Bronchial epithelial cell (primary cell): ENCODE results near the gene LZTR1. TPM values are rescaled to one million over a fixed set of nuclear protein-coding genes. Genes with fewer than 3 reads are reported as not detected.

Source experiments
- DNase-seq: peaks from one replicate; pipeline ENCODE4 v3.0.0-alpha.2; 2010; ENCODE audit warnings: low read depth
- FAIRE-seq: peaks from 2 replicates; lab custom pipeline; 2011; peaks lifted over from hg19 to GRCh38; lab: Jason Lieb, UNC
- H3K27me3 ChIP-seq: 2 replicates; pipeline ENCODE4 v1.5.1; 2011; ENCODE audit warnings: low read length; ENCODE audit not compliant: control insufficient read depth, insufficient read depth
- H3K36me3 ChIP-seq: 2 replicates; pipeline ENCODE4 v1.5.1; 2011; ENCODE audit warnings: low read length; ENCODE audit not compliant: control insufficient read depth, insufficient read depth
- H3K4me3 ChIP-seq: 2 replicates; pipeline ENCODE4 v1.5.1; 2011; ENCODE audit warnings: mild to moderate bottlenecking, low read depth, low read length, control low read depth
- total RNA-seq: library from RNA; depleted of rRNA; stranded (reverse); fragments of >200 nt; gene quantifications from 2 replicates; pipeline ENCODE4 v1.2.1, GENCODE V29; 2014
- TF ChIP-seq, protein P1 (sequence below): IDR thresholded peaks from 2 replicates; pipeline ENCODE4 v1.5.1; 2011; ENCODE audit warnings: mild to moderate bottlenecking, moderate library complexity, low read length, control low read depth, inconsistent platforms; ENCODE audit not compliant: insufficient read depth, severe bottlenecking

Gene LZTR1
- total RNA-seq, 1 donor from 2014 or later = 14.7 TPM

DNA sequence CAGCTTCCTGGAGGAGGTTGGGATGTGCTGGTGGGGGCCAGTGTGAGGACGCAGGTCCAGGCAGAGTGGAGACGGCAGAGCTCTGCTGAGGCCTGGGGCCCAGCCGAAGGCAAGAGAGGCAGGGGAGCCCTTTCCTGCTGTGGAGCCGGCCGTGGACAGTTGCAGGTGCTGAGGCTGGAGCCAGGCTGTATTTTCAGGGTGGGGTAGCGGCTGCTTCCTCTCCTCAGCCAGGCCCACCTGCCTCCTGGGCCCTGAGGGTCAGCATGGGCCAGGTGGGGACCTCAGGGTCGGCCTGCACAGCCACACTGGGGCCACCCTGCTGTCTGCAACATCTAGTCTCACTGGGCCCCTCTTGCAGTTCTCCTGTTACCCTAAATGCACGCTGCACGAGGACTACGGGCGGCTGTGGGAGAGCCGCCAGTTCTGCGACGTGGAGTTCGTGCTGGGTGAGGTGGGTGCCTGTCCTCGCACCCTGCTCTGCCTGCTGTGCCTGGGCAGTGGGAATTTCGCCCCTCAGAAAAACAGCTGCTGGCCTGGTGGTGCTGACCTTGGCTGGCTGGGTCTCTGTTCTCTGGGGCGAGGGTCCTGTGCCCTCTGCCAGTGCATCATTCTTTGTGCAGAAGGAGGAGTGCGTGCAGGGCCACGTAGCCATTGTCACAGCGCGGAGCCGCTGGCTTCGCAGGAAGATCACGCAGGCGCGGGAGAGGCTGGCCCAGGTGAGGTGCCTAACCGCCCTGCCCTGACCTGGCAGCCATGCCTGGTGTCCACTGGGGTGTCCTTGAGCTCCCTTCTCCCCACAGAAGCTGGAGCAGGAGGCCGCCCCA lies 11.4 kb downstream of the LZTR1 start:
- no peaks in the 10 kb centered on the region for H3K27me3 ChIP-seq
- TF ChIP-seq, protein P1, sequence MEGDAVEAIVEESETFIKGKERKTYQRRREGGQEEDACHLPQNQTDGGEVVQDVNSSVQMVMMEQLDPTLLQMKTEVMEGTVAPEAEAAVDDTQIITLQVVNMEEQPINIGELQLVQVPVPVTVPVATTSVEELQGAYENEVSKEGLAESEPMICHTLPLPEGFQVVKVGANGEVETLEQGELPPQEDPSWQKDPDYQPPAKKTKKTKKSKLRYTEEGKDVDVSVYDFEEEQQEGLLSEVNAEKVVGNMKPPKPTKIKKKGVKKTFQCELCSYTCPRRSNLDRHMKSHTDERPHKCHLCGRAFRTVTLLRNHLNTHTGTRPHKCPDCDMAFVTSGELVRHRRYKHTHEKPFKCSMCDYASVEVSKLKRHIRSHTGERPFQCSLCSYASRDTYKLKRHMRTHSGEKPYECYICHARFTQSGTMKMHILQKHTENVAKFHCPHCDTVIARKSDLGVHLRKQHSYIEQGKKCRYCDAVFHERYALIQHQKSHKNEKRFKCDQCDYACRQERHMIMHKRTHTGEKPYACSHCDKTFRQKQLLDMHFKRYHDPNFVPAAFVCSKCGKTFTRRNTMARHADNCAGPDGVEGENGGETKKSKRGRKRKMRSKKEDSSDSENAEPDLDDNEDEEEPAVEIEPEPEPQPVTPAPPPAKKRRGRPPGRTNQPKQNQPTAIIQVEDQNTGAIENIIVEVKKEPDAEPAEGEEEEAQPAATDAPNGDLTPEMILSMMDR = no peak
- FAIRE-seq (no peak), DNase-seq (no peak)
- H3K4me3 ChIP-seq = no peak overlapping the region
- H3K36me3 ChIP-seq = peaks cover 45% of the 10 kb centered on the region

DNA sequence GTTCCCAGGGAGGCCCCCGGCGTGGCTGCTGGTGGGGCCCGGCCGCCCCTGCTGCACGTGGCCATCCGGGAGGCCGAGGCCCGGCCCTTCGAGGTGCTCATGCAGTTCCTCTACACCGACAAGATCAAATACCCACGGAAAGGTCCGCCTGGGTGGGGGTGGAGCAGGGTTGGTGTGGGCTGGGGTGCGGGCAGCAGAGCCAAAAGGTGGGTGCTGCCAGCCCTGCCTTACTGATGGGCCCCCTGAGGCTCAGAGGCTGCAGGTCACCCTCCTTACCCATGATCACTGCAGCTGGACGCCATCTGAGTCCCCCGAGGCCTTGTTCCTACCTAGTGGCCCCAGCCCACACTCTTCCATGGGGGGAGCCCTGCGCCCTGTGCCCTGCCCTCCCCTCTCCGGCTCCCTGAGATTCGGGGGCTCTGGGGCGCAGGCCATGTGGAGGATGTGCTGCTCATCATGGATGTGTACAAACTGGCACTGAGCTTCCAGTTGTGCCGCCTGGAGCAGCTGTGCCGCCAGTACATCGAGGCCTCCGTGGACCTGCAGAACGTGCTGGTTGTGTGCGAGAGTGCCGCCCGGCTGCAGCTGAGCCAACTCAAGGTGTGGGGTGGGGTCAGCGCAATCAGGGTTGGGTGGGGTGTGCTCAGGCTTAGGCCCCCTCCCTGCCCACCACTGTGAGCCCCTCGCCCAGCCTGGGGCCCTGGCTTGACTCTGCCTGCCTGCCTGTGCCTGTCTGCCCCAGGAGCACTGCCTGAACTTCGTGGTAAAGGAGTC lies 12.2 kb downstream of the LZTR1 start:
- DNase-seq (no peak), FAIRE-seq (no peak)
- TF ChIP-seq, protein P1 = no peak
- H3K4me3 ChIP-seq = no peak overlapping the region
- peaks cover 43% of the 10 kb centered on the region for H3K36me3 ChIP-seq
- no peaks in the 10 kb centered on the region for H3K27me3 ChIP-seq

DNA sequence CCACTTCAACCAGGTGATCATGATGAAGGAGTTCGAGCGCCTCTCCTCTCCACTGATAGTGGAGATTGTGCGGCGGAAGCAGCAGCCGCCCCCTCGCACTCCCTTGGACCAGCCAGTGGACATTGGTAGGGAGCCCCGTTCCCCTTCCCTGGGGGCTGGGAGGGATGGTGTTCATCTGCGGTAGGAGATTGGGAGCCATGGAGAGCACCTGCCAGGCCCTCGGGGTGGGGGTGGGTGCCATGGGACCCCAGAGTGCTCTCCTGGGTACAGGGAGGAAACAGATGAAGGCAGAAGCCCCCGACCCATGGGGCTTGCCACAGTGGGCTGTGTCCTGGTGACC lies 12.8 kb downstream of the LZTR1 start:
- no peak for FAIRE-seq
- TF ChIP-seq, protein P1 = no peak
- DNase-seq = no peak
- Histone ChIP-seq H3K4me3 (no peak overlapping the region), H3K36me3 (peaks cover 46% of the 10 kb centered on the region), H3K27me3 (no peaks in the 10 kb centered on the region)

DNA sequence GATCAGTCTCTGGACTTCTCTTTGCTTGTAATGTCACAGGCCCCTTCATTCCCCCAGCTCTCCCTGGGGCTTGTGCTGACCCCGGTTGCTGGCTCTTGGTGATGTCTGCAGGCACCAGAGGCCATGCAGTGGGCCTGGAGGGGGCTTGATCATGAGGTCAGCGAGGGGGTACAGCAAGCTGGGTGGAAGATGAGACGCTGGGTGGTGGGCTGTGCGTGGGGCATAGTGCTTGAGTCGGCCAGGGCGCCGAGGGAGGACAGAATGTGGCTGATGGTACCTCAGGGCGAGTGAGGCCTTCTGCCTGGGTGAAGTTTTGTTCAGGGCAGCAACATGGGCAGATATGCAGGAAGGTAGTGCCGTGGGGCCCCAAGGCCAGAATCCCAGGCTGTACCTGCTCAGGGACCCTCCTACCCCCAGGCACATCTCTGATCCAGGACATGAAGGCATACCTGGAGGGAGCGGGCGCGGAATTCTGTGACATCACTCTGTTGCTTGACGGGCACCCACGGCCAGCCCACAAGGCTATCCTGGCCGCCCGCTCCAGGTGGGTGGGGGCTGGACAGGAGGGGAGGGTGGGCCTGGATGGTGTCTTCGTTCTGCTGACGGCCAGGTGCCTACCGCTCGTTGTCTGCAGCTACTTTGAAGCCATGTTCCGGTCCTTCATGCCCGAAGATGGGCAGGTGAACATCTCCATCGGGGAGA lies 13.4 kb downstream of the LZTR1 start:
- DNase-seq (no peak), FAIRE-seq (no peak)
- TF ChIP-seq, protein P1 = no peak
- Histone ChIP-seq H3K4me3 (no peak overlapping the region), H3K36me3 (peaks cover 46% of the 10 kb centered on the region), H3K27me3 (no peaks in the 10 kb centered on the region)

DNA sequence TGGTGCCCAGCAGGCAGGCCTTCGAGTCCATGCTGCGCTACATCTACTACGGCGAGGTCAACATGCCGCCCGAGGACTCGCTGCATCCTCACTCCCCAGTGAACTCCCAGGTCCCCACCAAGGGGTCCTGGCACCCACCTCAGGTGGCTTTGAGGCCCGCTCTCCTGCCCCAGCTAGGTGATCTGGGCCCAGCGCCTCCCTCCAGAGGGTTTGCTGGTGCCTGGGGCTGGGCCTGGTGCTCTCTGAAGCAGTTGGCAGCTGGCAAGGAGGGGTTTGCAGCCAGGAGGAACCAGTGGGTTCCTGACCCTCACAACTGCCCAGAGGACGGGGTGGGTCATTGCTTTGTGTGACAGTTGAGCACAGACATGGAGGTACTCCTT lies 13.9 kb downstream of the LZTR1 start:
- peaks cover 42% of the 10 kb centered on the region for H3K36me3 ChIP-seq
- DNase-seq (no peak), FAIRE-seq (no peak)
- TF ChIP-seq, protein P1 = no peak
- no peak overlapping the region for H3K4me3 ChIP-seq
- no peaks in the 10 kb centered on the region for H3K27me3 ChIP-seq
